ENCODE measurements around the gene CFAP90. TPM values are rescaled to one million over a fixed set of nuclear protein-coding genes. Genes with fewer than 3 reads are reported as not detected.

Gene CFAP90
- total RNA-seq, 5 donors from 2014 or later (not counting 1 experiment from before 2014, with no cell fraction given), result not detected

- Mint-ChIP-seq H3K4me3 (no peak overlapping the region), H3K27ac (no peak overlapping the region), H3K9me3 (no peaks in the 10 kb centered on the region), H3K36me3 (no peaks in the 10 kb centered on the region), H3K4me1 (no peaks in the 10 kb centered on the region), H3K27me3 (peaks cover 24 to 30% of the 10 kb centered on the region in 2 donors)
- ChIA-PET POLR2A (no interaction called here), CTCF (no interaction called here)
- H3K27me3 ChIP-seq (replicated peaks in 1 of 2; ENCODE audit: control insufficient read depth in 2 of 2, extremely low read depth in 1 of 2, insufficient read depth in 2 of 2, low read length in 1 of 2), result peaks cover 0 to 22% of the 10 kb centered on the region in 2 experiments
- H3K36me3 ChIP-seq (ENCODE audit: control insufficient read depth in 2 of 2, extremely low read depth in 1 of 2, insufficient read depth in 1 of 2, low read length in 1 of 2), result no peaks in the 10 kb centered on the region
- no peaks in the 10 kb centered on the region for H3K4me1 ChIP-seq (ENCODE audit: control insufficient read depth in 1 of 2, extremely low read depth in 1 of 2, insufficient read depth in 2 of 2, low read length in 2 of 2)
- DNase-seq (no peak), ATAC-seq (replicated peaks in 1 of 4) (no peak)
- H3K9me3 ChIP-seq, result no peaks in the 10 kb centered on the region
- H3K4me3 ChIP-seq (ENCODE audit: control insufficient read depth in 1 of 2, extremely low read depth in 1 of 2, low read length in 1 of 2), result no peak overlapping the region
- no peak overlapping the region for H3K27ac ChIP-seq (ENCODE audit: low read length)
- WGBS (ENCODE audit: insufficient coverage), result no CpG with 5 or more reads among the region's 7 CpGs
These were observed 61.4 kb downstream of the CFAP90 start for GRCh38 chr5:7789567-7789966.

GRCh38 chr5:7787770-7788169 is 63.2 kb downstream of the CFAP90 start:
- no peaks in the 10 kb centered on the region for H3K36me3 Mint-ChIP-seq
- peaks cover 6 to 21% of the 10 kb centered on the region in 2 experiments for H3K27me3 ChIP-seq (replicated peaks in 1 of 2; ENCODE audit: control insufficient read depth in 2 of 2, extremely low read depth in 1 of 2, insufficient read depth in 2 of 2, low read length in 1 of 2)
- H3K4me3 Mint-ChIP-seq, result no peak overlapping the region
- no peak overlapping the region for H3K27ac Mint-ChIP-seq
- H3K4me1 ChIP-seq (ENCODE audit: control insufficient read depth in 1 of 2, extremely low read depth in 1 of 2, insufficient read depth in 2 of 2, low read length in 2 of 2), result no peaks in the 10 kb centered on the region
- H3K36me3 ChIP-seq (ENCODE audit: control insufficient read depth in 2 of 2, extremely low read depth in 1 of 2, insufficient read depth in 1 of 2, low read length in 1 of 2), result no peaks in the 10 kb centered on the region
- no peak overlapping the region for H3K27ac ChIP-seq (ENCODE audit: low read length)
- WGBS (ENCODE audit: insufficient coverage), result 80% methylated on average over 1 of the region's 3 CpGs
- no peaks in the 10 kb centered on the region for H3K4me1 Mint-ChIP-seq
- ATAC-seq (replicated peaks in 1 of 4), result no peak
- H3K4me3 ChIP-seq (ENCODE audit: control insufficient read depth in 1 of 2, extremely low read depth in 1 of 2, low read length in 1 of 2), result no peak overlapping the region
- peaks cover 30 to 40% of the 10 kb centered on the region in 2 donors for H3K27me3 Mint-ChIP-seq
- no peaks in the 10 kb centered on the region for H3K9me3 Mint-ChIP-seq
- POLR2A ChIA-PET, result no interaction called here
- H3K9me3 ChIP-seq, result no peaks in the 10 kb centered on the region
- CTCF ChIA-PET, result no interaction called here
- no peak for DNase-seq

GRCh38 chr5:7784683-7785380 is 66.1 kb downstream of the CFAP90 start:
- H3K4me3 ChIP-seq (ENCODE audit: control insufficient read depth in 1 of 2, extremely low read depth in 1 of 2, low read length in 1 of 2), result no peak overlapping the region
- no peak for ATAC-seq (replicated peaks in 1 of 4)

GRCh38 chr5:7781899-7782298 is 69.0 kb downstream of the CFAP90 start:
- no peak overlapping the region for H3K27ac ChIP-seq (ENCODE audit: low read length)
- no peaks in the 10 kb centered on the region for H3K9me3 ChIP-seq
- DNase-seq (no peak), ATAC-seq (replicated peaks in 1 of 4) (no peak)
- peaks cover 16 to 19% (median 18%) of the 10 kb centered on the region in 3 donors for H3K4me1 Mint-ChIP-seq
- peaks cover 46 to 67% of the 10 kb centered on the region in 2 donors for H3K27me3 Mint-ChIP-seq
- no peak overlapping the region for H3K4me3 Mint-ChIP-seq
- WGBS (ENCODE audit: insufficient coverage), result 58% methylated on average over 2 of the region's 3 CpGs
- H3K36me3 ChIP-seq (ENCODE audit: control insufficient read depth in 2 of 2, extremely low read depth in 1 of 2, insufficient read depth in 1 of 2, low read length in 1 of 2), result no peaks in the 10 kb centered on the region
- peaks cover 5 to 12% of the 10 kb centered on the region in 2 experiments for H3K4me1 ChIP-seq (ENCODE audit: control insufficient read depth in 1 of 2, extremely low read depth in 1 of 2, insufficient read depth in 2 of 2, low read length in 2 of 2)
- no peak overlapping the region for H3K4me3 ChIP-seq (ENCODE audit: control insufficient read depth in 1 of 2, extremely low read depth in 1 of 2, low read length in 1 of 2)
- no peaks in the 10 kb centered on the region for H3K36me3 Mint-ChIP-seq
- no peak overlapping the region for H3K27ac Mint-ChIP-seq
- H3K27me3 ChIP-seq (replicated peaks in 1 of 2; ENCODE audit: control insufficient read depth in 2 of 2, extremely low read depth in 1 of 2, insufficient read depth in 2 of 2, low read length in 1 of 2), result peaks cover 9 to 14% of the 10 kb centered on the region in 2 experiments
- no peaks in the 10 kb centered on the region for H3K9me3 Mint-ChIP-seq
- POLR2A ChIA-PET, result no interaction called here
- CTCF ChIA-PET, result no interaction called here

More at GRCh38 chr5:7784683-7785380, 66.1 kb downstream of the CFAP90 start:
- H3K4me1 ChIP-seq (ENCODE audit: control insufficient read depth in 1 of 2, extremely low read depth in 1 of 2, insufficient read depth in 2 of 2, low read length in 2 of 2), result no peaks in the 10 kb centered on the region
- POLR2A ChIA-PET, result interaction anchor here in 1 of 2 donors (0.5 kb wide), 1 partner anchor 11 kb away, joined by 3 read pairs; no protein-coding TSS in a partner anchor
- no peaks in the 10 kb centered on the region for H3K9me3 ChIP-seq
- CTCF ChIA-PET, result no interaction called here
- Mint-ChIP-seq H3K27me3 (peaks cover 37 to 62% of the 10 kb centered on the region in 2 donors), H3K4me1 (peaks cover 1 to 5% (median 4%) of the 10 kb centered on the region in 3 donors), H3K36me3 (no peaks in the 10 kb centered on the region), H3K9me3 (no peaks in the 10 kb centered on the region), H3K27ac (no peak overlapping the region), H3K4me3 (no peak overlapping the region)
- no peaks in the 10 kb centered on the region for H3K36me3 ChIP-seq (ENCODE audit: control insufficient read depth in 2 of 2, extremely low read depth in 1 of 2, insufficient read depth in 1 of 2, low read length in 1 of 2)
- no peak overlapping the region for H3K27ac ChIP-seq (ENCODE audit: low read length)
- peaks cover 6 to 16% of the 10 kb centered on the region in 2 experiments for H3K27me3 ChIP-seq (replicated peaks in 1 of 2; ENCODE audit: control insufficient read depth in 2 of 2, extremely low read depth in 1 of 2, insufficient read depth in 2 of 2, low read length in 1 of 2)
- whole genome bisulfite sequencing (ENCODE audit: insufficient coverage), result 50% methylated on average over 1 of the region's 4 CpGs
- no peak for DNase-seq

Other genes starting within 250 kb of the CFAP90 start
- 10 to 100 TPM in 2 of 5 donors, 1 to 10 TPM in 3; 6.9 to 11.1 (median 9.7) TPM for gene FASTKD3, start 17.9 kb upstream of the CFAP90 start, total RNA-seq
- gene MTRR, start 18.0 kb upstream of the CFAP90 start, total RNA-seq, result 10 to 100 TPM; 66.9 to 90.2 (median 83.0) TPM

All from T-cell (primary cell).